Activated CD8-positive, alpha-beta memory T cell treated with anti-CD3 and anti-CD28 coated beads, Interleukin-2, amount 50 U/mL, for 24 hours (primary cell): ENCODE data around the gene OR2H1.

Experiments
- DNase-seq: peaks from one replicate; pipeline ENCODE4 v3.0.0-alpha.2; 2020; ENCODE audit errors: extremely low read depth

Gene OR2H1

GRCh38 chr6:29483735-29484134 lies 26.8 kb downstream of the OR2H1 start:
- no peak for DNase-seq

GRCh38 chr6:29486577-29486976 lies 29.6 kb downstream of the OR2H1 start:
- DNase-seq = no peak

- no peak for DNase-seq
These were observed 30.2 kb downstream of the OR2H1 start for GRCh38 chr6:29487131-29487530.

GRCh38 chr6:29487660-29488059 lies 30.7 kb downstream of the OR2H1 start, which contains the start of gene MAS1L:
Gene MAS1L (minus strand): TSS chr6:29487956. CDS start chr6:29487902, 54 bp downstream.
- DNase-seq = no peak

- DNase-seq = no peak
These were observed 31.9 kb downstream of the OR2H1 start for GRCh38 chr6:29488874-29489273.

GRCh38 chr6:29489286-29489685 lies 32.3 kb downstream of the OR2H1 start:
- no peak for DNase-seq

- DNase-seq = no peak
These were observed 33.1 kb downstream of the OR2H1 start for GRCh38 chr6:29490055-29490454.

- no peak for DNase-seq
These were observed 33.6 kb downstream of the OR2H1 start for GRCh38 chr6:29490552-29490951.

- DNase-seq = no peak
These were observed 34.6 kb downstream of the OR2H1 start for GRCh38 chr6:29491574-29491973.

- DNase-seq = no peak
These were observed 36.3 kb downstream of the OR2H1 start for GRCh38 chr6:29493261-29493660.

- no peak for DNase-seq
These were observed 37.2 kb downstream of the OR2H1 start for GRCh38 chr6:29494131-29494530.

GRCh38 chr6:29495571-29495970 lies 38.6 kb downstream of the OR2H1 start:
- no peak for DNase-seq

- DNase-seq = no peak
These were observed 40.0 kb downstream of the OR2H1 start for GRCh38 chr6:29496961-29497360.

GRCh38 chr6:29499704-29500103 lies 42.7 kb downstream of the OR2H1 start:
- DNase-seq = no peak

GRCh38 chr6:29500594-29500993 lies 43.6 kb downstream of the OR2H1 start:
- no peak for DNase-seq

GRCh38 chr6:29501106-29501505 lies 44.2 kb downstream of the OR2H1 start:
- DNase-seq = no peak

- DNase-seq = no peak
These were observed 45.2 kb downstream of the OR2H1 start for GRCh38 chr6:29502181-29502580.

- DNase-seq = no peak
These were observed 45.6 kb downstream of the OR2H1 start for GRCh38 chr6:29502597-29502996.

GRCh38 chr6:29504961-29505360 lies 48.0 kb downstream of the OR2H1 start:
- DNase-seq = no peak

- DNase-seq = no peak
These were observed 48.9 kb downstream of the OR2H1 start for GRCh38 chr6:29505808-29506207.

GRCh38 chr6:29506446-29507067 lies 49.6 kb downstream of the OR2H1 start:
- DNase-seq = no peak

GRCh38 chr6:29507319-29507718 lies 50.4 kb downstream of the OR2H1 start:
- no peak for DNase-seq

- no peak for DNase-seq
These were observed 52.3 kb downstream of the OR2H1 start for GRCh38 chr6:29509239-29509638.

GRCh38 chr6:29509711-29510110 lies 52.8 kb downstream of the OR2H1 start:
- DNase-seq = no peak
